ENCODE results near the gene NEDD9. TPM values are rescaled to one million over a fixed set of nuclear protein-coding genes. Genes with fewer than 3 reads are reported as not detected.

The NEDD9 gene
- total and polyA plus RNA-seq, 2 of the 4 experiments (the other 2 are of a cell fraction): 7.6 to 16.5 TPM

DNA sequence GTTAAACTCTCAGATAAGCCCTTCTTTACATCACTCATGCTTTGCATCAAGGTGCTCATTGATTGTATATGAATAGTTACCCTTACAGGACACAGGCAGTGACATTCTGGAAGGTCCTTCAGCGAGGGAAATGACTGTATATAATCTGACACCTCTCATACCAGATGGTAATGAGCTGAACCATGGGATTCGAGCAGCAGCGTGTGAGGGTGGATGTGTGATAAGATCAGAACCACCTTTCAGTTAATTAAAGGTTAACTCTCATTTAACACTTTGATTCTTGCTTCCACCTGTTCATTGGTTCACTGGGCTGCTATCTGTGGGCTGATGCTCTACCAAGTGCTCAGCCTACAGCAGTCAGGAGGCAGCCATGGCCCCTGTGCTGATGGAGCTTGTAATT lies 24.2 kb downstream of the NEDD9 start:
- in situ Hi-C loops (cut with MboI; ENCODE audit: low sequenced_read_pairs): no loop called here
- Histone ChIP-seq H3K79me1 (ENCODE audit: low read depth in 1 of 2, low read length in 2 of 2) (peaks cover 19 to 62% of the 10 kb centered on the region in 2 experiments), H3K56ac (ENCODE audit: extremely low read depth, insufficient read depth, low read length) (no peak overlapping the region; the same call in 1 of the 2 replicates), H3K9me3 (ENCODE audit: control insufficient read depth, insufficient read depth, low read length) (no peaks in the 10 kb centered on the region), H4K20me1 (ENCODE audit: insufficient read depth, low read length) (peaks cover under 1% of the 10 kb centered on the region; the same call in 1 of the 2 replicates), H3K23ac (ENCODE audit: low read depth, low read length) (peak overlapping the region; percentile 69; the same call in 1 of the 2 replicates), H3K4me3 (ENCODE audit: insufficient read depth, low read depth, low read length) (no peak overlapping the region), H3K36me3 (ENCODE audit: control insufficient read depth, insufficient read depth, low read length) (peaks cover 4% of the 10 kb centered on the region; the same call in 1 of the 2 replicates), H3K18ac (ENCODE audit: low read depth, low read length) (peak overlapping the region; percentile 54; the same call in 1 of the 2 replicates), H4K91ac (ENCODE audit: insufficient read depth, low read depth, low read length) (peak overlapping the region; percentile 53), H3K9me1 (ENCODE audit: insufficient read depth, low read length) (peaks cover 24% of the 10 kb centered on the region), H4K5ac (ENCODE audit: low read depth, low read length) (peak overlapping the region; percentile 38; the same call in 1 of the 2 replicates), H2BK120ac (ENCODE audit: low read depth, low read length) (peak overlapping the region; percentile 82), H2BK20ac (ENCODE audit: low read depth, low read length) (peak overlapping the region; percentile 77), H2AK5ac (ENCODE audit: low read depth, low read length) (peak overlapping the region; percentile 68), H3K4ac (ENCODE audit: low read depth, low read length) (peak overlapping the region; percentile 80), H3K4me2 (ENCODE audit: low read depth, low read length) (no peak overlapping the region), H2BK5ac (ENCODE audit: low read depth, low read length, poor library complexity, severe bottlenecking) (peak overlapping the region; percentile 33), H3K27me3 (ENCODE audit: control insufficient read depth, insufficient read depth, low read length) (no peaks in the 10 kb centered on the region), H2AFZ (replicated peaks; ENCODE audit: low read length, poor library complexity) (no peak overlapping the region), H4K8ac (ENCODE audit: low read depth in 2 of 2, low read length in 2 of 2) (peak overlapping the region; percentile 10 to 62; a peak in 2 of 4 replicates), H3K4me1 (ENCODE audit: control insufficient read depth, insufficient read depth, low read length) (peaks cover 21% of the 10 kb centered on the region), H3K14ac (replicated peaks; ENCODE audit: low read depth, low read length) (peak overlapping the region; percentile 57), H3K27ac (ENCODE audit: insufficient read depth, low read length) (peak overlapping the region; percentile 22), H2BK15ac (ENCODE audit: low read depth, low read length) (peak overlapping the region; percentile 93; the same call in 2 of the 3 replicates), H3K9ac (ENCODE audit: low read depth, low read length) (no peak overlapping the region), H2AK9ac (replicated peaks; ENCODE audit: low read depth, low read length, poor library complexity) (no peak overlapping the region)
- no peak for DNase-seq
- no CpG with 5 or more reads among the region's 3 CpGs for WGBS, 2 experiments (ENCODE audit: extremely low coverage in 2 of 2, insufficient read length in 1 of 2)
- no peak for ATAC-seq (ENCODE audit: low read depth)
- ChIA-PET CTCF (no interaction called here), POLR2A (ENCODE audit: unreplicated experiment) (no interaction called here)
- TF ChIP-seq FOS (IDR thresholded peaks at IDR 0.05; ENCODE audit: low read depth, low read length): no peak
- TF ChIP-seq, protein P1, sequence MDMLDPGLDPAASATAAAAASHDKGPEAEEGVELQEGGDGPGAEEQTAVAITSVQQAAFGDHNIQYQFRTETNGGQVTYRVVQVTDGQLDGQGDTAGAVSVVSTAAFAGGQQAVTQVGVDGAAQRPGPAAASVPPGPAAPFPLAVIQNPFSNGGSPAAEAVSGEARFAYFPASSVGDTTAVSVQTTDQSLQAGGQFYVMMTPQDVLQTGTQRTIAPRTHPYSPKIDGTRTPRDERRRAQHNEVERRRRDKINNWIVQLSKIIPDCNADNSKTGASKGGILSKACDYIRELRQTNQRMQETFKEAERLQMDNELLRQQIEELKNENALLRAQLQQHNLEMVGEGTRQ (IDR thresholded peaks at IDR 0.05; ENCODE audit: low read depth, low read length): no peak
- TF ChIP-seq CHD1 (IDR thresholded peaks at IDR 0.05; ENCODE audit: low read depth, low read length): no peak
- TF ChIP-seq RCOR1 (IDR thresholded peaks at IDR 0.05; ENCODE audit: insufficient replicate concordance, low read length): no peak
- TF ChIP-seq NFE2L2 (IDR thresholded peaks at IDR 0.05; ENCODE audit: low read depth, low read length): no peak
- no peak for TF ChIP-seq BHLHE40 (IDR thresholded peaks at IDR 0.05; ENCODE audit: low read depth, low read length)
- intact Hi-C loops (cut with micrococcal nuclease): no loop called here
- BruUV-seq (replicated peaks): no TSS peak
- dilution Hi-C loops (cut with HindIII; ENCODE audit: low sequenced_read_pairs, unreplicated experiment): no loop called here

Measured in IMR-90 (cell line).